ENCODE data around the gene RFX1.

The RFX1 gene

GRCh38 chr19:13952154-13952930, 53.8 kb downstream of the RFX1 start, which contains the start of gene DCAF15:
Gene DCAF15 (plus strand): TSS chr19:13952509. CDS start chr19:13952513, 4 bp downstream.
- H4K20me1 ChIP-seq (ENCODE audit: insufficient read depth, low read length) = peaks cover 10% of the 10 kb centered on the region
- peaks cover 22% of the 10 kb centered on the region for H3K36me3 ChIP-seq (replicated peaks; ENCODE audit: low read depth, low read length)
- peak within 1 kb of the TSS; percentile 96 for H2AFZ ChIP-seq (ENCODE audit: low read depth, low read length)
- H3K79me2 ChIP-seq (ENCODE audit: low read length) = peaks cover 17% of the 10 kb centered on the region
- no peak for TF ChIP-seq EZH2phosphoT487 (IDR thresholded peaks at IDR 0.05; ENCODE audit: low read depth)
- TF ChIP-seq CTCF (IDR thresholded peaks at IDR 0.05; ENCODE audit: low read depth, low read length) = no peak
- no peaks in the 10 kb centered on the region for H3K27me3 ChIP-seq (ENCODE audit: low read depth, low read length)
- H3K9ac ChIP-seq (ENCODE audit: low read length) = peak within 1 kb of the TSS; percentile 82
- H3K4me1 ChIP-seq (ENCODE audit: low read length) = peaks cover 12% of the 10 kb centered on the region
- H3K4me3 ChIP-seq (ENCODE audit: low read length) = peak within 1 kb of the TSS; percentile 94
- H3K9me3 ChIP-seq (ENCODE audit: insufficient read depth, low read length) = no peaks in the 10 kb centered on the region
- peak within 1 kb of the TSS; percentile 95 for H3K4me2 ChIP-seq (ENCODE audit: low read length)
- peak within 1 kb of the TSS; percentile 56 for H3K27ac ChIP-seq (ENCODE audit: low read length)

GRCh38 chr19:13951799-13952153, 54.3 kb downstream of the RFX1 start:
- Histone ChIP-seq H3K36me3 (replicated peaks; ENCODE audit: low read depth, low read length) (peaks cover 17% of the 10 kb centered on the region), H3K4me2 (ENCODE audit: low read length) (peak overlapping the region; percentile 73), H3K9ac (ENCODE audit: low read length) (peak overlapping the region; percentile 21; the same call in 1 of the 2 replicates), H3K27me3 (ENCODE audit: low read depth, low read length) (no peaks in the 10 kb centered on the region), H3K9me3 (ENCODE audit: insufficient read depth, low read length) (no peaks in the 10 kb centered on the region), H3K79me2 (ENCODE audit: low read length) (peaks cover 17% of the 10 kb centered on the region), H3K4me3 (ENCODE audit: low read length) (peak overlapping the region; percentile 83), H3K27ac (ENCODE audit: low read length) (no peak overlapping the region), H3K4me1 (ENCODE audit: low read length) (peaks cover 12% of the 10 kb centered on the region), H2AFZ (ENCODE audit: low read depth, low read length) (peak overlapping the region; percentile 96), H4K20me1 (ENCODE audit: insufficient read depth, low read length) (peaks cover 10% of the 10 kb centered on the region)
- TF ChIP-seq EZH2phosphoT487 (IDR thresholded peaks at IDR 0.05; ENCODE audit: low read depth) (no peak), CTCF (IDR thresholded peaks at IDR 0.05; ENCODE audit: low read depth, low read length) (no peak)

GRCh38 chr19:13951043-13951442, 55.1 kb downstream of the RFX1 start:
- H3K4me2 ChIP-seq (ENCODE audit: low read length) = no peak overlapping the region
- H3K9me3 ChIP-seq (ENCODE audit: insufficient read depth, low read length) = no peaks in the 10 kb centered on the region
- peaks cover 17% of the 10 kb centered on the region for H3K79me2 ChIP-seq (ENCODE audit: low read length)
- peaks cover 10% of the 10 kb centered on the region for H4K20me1 ChIP-seq (ENCODE audit: insufficient read depth, low read length)
- no peaks in the 10 kb centered on the region for H3K27me3 ChIP-seq (ENCODE audit: low read depth, low read length)
- peaks cover 11% of the 10 kb centered on the region for H3K36me3 ChIP-seq (replicated peaks; ENCODE audit: low read depth, low read length)
- no peak overlapping the region for H3K4me3 ChIP-seq (ENCODE audit: low read length)
- no peak overlapping the region for H3K9ac ChIP-seq (ENCODE audit: low read length)
- peaks cover 12% of the 10 kb centered on the region for H3K4me1 ChIP-seq (ENCODE audit: low read length)
- TF ChIP-seq EZH2phosphoT487 (IDR thresholded peaks at IDR 0.05; ENCODE audit: low read depth) (no peak), CTCF (IDR thresholded peaks at IDR 0.05; ENCODE audit: low read depth, low read length) (no peak)
- H2AFZ ChIP-seq (ENCODE audit: low read depth, low read length) = no peak overlapping the region
- no peak overlapping the region for H3K27ac ChIP-seq (ENCODE audit: low read length)

GRCh38 chr19:13946414-13946813, 59.7 kb downstream of the RFX1 start:
- Histone ChIP-seq H3K4me1 (ENCODE audit: low read length) (no peaks in the 10 kb centered on the region), H2AFZ (ENCODE audit: low read depth, low read length) (no peak overlapping the region), H3K4me2 (ENCODE audit: low read length) (no peak overlapping the region), H3K9me3 (ENCODE audit: insufficient read depth, low read length) (no peaks in the 10 kb centered on the region), H3K27ac (ENCODE audit: low read length) (no peak overlapping the region), H3K9ac (ENCODE audit: low read length) (no peak overlapping the region), H3K79me2 (ENCODE audit: low read length) (no peaks in the 10 kb centered on the region), H3K36me3 (replicated peaks; ENCODE audit: low read depth, low read length) (no peaks in the 10 kb centered on the region), H3K4me3 (ENCODE audit: low read length) (no peak overlapping the region), H3K27me3 (ENCODE audit: low read depth, low read length) (no peaks in the 10 kb centered on the region), H4K20me1 (ENCODE audit: insufficient read depth, low read length) (no peaks in the 10 kb centered on the region)
- no peak for TF ChIP-seq EZH2phosphoT487 (IDR thresholded peaks at IDR 0.05; ENCODE audit: low read depth)
- TF ChIP-seq CTCF (IDR thresholded peaks at IDR 0.05; ENCODE audit: low read depth, low read length) = no peak

All from OCI-LY3 (cell line).